Calu3 (cell line): ENCODE results near the gene IGFBP1. TPM values are rescaled to one million over a fixed set of nuclear protein-coding genes. Genes with fewer than 3 reads are reported as not detected.

ENCODE experiments used
- BruUV-seq: library from RNA; stranded (reverse); fragments of 400-500 nt; replicated peaks from 2 replicates; lab custom pipeline; 2021; lab: Mats Ljungman, UMichigan
- CTCF ChIA-PET: fragments of 300-600 bp; sonication (Branson Sonifier 250); formaldehyde crosslinking; loops from one replicate; lab custom pipeline; 2022; ENCODE audit warnings: antibody characterized with exemption; lab: Charles Lee
- DNase-seq: peaks from one replicate; pipeline ENCODE4 v3.0.0; 2022
- H3K27ac Mint-ChIP-seq: one replicate; pipeline ENCODE4 v1.8.0; 2022; ENCODE audit warnings: mixed read lengths; ENCODE audit not compliant: unreplicated experiment
- H3K27me3 Mint-ChIP-seq: one replicate; pipeline ENCODE4 v1.8.0; 2022; ENCODE audit warnings: mixed read lengths; ENCODE audit not compliant: unreplicated experiment
- H3K36me3 Mint-ChIP-seq: one replicate; pipeline ENCODE4 v1.8.0; 2022; ENCODE audit warnings: mild to moderate bottlenecking, moderate library complexity, mixed read lengths; ENCODE audit not compliant: insufficient read depth, unreplicated experiment
- H3K4me1 Mint-ChIP-seq: one replicate; pipeline ENCODE4 v1.8.0; 2022; ENCODE audit warnings: mild to moderate bottlenecking, low read depth, mixed read lengths; ENCODE audit not compliant: unreplicated experiment
- H3K4me3 Mint-ChIP-seq: one replicate; pipeline ENCODE4 v1.8.0; 2022; ENCODE audit warnings: mild to moderate bottlenecking, low read depth, moderate library complexity, mixed read lengths; ENCODE audit not compliant: unreplicated experiment
- H3K9me3 Mint-ChIP-seq: one replicate; pipeline ENCODE4 v1.8.0; 2022; ENCODE audit warnings: low read depth, mixed read lengths; ENCODE audit not compliant: unreplicated experiment
- CTCF ChIP-seq: fragments of 200-600 bp; IDR thresholded peaks from one replicate; pipeline ENCODE4 v1.8.0; 2022; ENCODE audit warnings: antibody characterized with exemption; ENCODE audit not compliant: unreplicated experiment
- intact Hi-C: fragments of 100-400 bp; cut with micrococcal nuclease; formaldehyde crosslinking; loops from one replicate; pipeline ENCODE4 v1.10.0; 2022; ENCODE audit not compliant: unreplicated experiment
- total RNA-seq: library from RNA; stranded (reverse); gene quantifications from 2 replicates; pipeline ENCODE4 v1.2.3, GENCODE V29; 2022

The IGFBP1 gene
- total RNA-seq, 1 experiment from 2014 or later: 6.1 TPM

- peaks cover 13% of the 10 kb centered on the region for H3K36me3 Mint-ChIP-seq
- TF ChIP-seq CTCF: no peak
- H3K4me1 Mint-ChIP-seq: peaks cover 20% of the 10 kb centered on the region
- H3K4me3 Mint-ChIP-seq: no peak overlapping the region
- no peak for DNase-seq
- BruUV-seq: no TSS peak
- intact Hi-C loops: no loop called here
- H3K27ac Mint-ChIP-seq: no peak overlapping the region
- peaks cover 13% of the 10 kb centered on the region for H3K9me3 Mint-ChIP-seq
- H3K27me3 Mint-ChIP-seq: no peaks in the 10 kb centered on the region
- CTCF ChIA-PET: no interaction called here
These were observed 11.8 kb upstream of the IGFBP1 start for GRCh38 chr7:45876519-45876918.

- no peak overlapping the region for H3K27ac Mint-ChIP-seq
- TF ChIP-seq CTCF: no peak
- H3K4me1 Mint-ChIP-seq: peaks cover 38% of the 10 kb centered on the region
- H3K9me3 Mint-ChIP-seq: peaks cover 13% of the 10 kb centered on the region
- DNase-seq: no peak
- H3K27me3 Mint-ChIP-seq: no peaks in the 10 kb centered on the region
- H3K4me3 Mint-ChIP-seq: no peak overlapping the region
- BruUV-seq: no TSS peak
- CTCF ChIA-PET: interaction anchor here (0.5 kb wide), 1 partner anchor 9 kb away, joined by 3 read pairs; no protein-coding TSS in a partner anchor
- peaks cover 20% of the 10 kb centered on the region for H3K36me3 Mint-ChIP-seq
- intact Hi-C loops: no loop called here
These were observed 9.7 kb upstream of the IGFBP1 start for GRCh38 chr7:45878457-45879144.

- DNase-seq: no peak
- peaks cover 13% of the 10 kb centered on the region for H3K9me3 Mint-ChIP-seq
- H3K4me3 Mint-ChIP-seq: no peak overlapping the region
- no peak for TF ChIP-seq CTCF
- H3K36me3 Mint-ChIP-seq: peaks cover 20% of the 10 kb centered on the region
- CTCF ChIA-PET: no interaction called here
- no peak overlapping the region for H3K27ac Mint-ChIP-seq
- intact Hi-C loops: no loop called here
- no TSS peak for BruUV-seq
- no peaks in the 10 kb centered on the region for H3K27me3 Mint-ChIP-seq
- H3K4me1 Mint-ChIP-seq: peaks cover 42% of the 10 kb centered on the region
These were observed 7.8 kb upstream of the IGFBP1 start for GRCh38 chr7:45880433-45880860.

DNA sequence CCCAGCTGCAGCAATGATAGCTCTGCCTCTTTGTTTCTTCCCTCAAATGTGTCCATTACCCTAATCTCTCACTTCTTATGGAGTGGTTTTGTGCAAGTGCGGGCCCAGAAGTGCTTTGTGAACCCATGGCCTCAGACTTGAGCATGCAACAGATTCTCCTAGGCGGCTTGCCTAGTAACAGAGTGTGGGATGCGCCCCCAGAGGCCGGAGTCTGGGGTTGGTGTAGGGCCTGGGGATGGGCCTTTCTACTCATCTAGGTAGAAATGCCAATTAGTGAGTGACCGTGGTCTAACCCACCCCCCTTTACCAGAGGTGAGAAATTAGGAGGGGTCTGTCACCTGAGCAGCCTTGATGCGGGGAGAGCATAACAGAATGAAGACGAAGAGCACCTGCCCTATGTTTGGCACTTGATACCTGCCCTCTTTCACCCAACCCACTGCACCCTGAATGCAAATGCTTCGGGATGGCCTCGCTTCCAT, 7.0 kb upstream of the IGFBP1 start:
- H3K4me3 Mint-ChIP-seq: no peak overlapping the region
- H3K27me3 Mint-ChIP-seq: no peaks in the 10 kb centered on the region
- H3K36me3 Mint-ChIP-seq: peaks cover 24% of the 10 kb centered on the region
- peaks cover 13% of the 10 kb centered on the region for H3K9me3 Mint-ChIP-seq
- TF ChIP-seq CTCF: no peak
- CTCF ChIA-PET: interaction anchor here (2.0 kb wide), 1 partner anchor 9 kb away, joined by 8 read pairs; the partner anchor contains the start of gene CCDC201
- peaks cover 48% of the 10 kb centered on the region for H3K4me1 Mint-ChIP-seq
- H3K27ac Mint-ChIP-seq: peak overlapping the region; percentile 87
- no TSS peak for BruUV-seq
- intact Hi-C loops: no loop called here
- DNase-seq: no peak
